GM18508 (cell line): ENCODE results near the gene TRMT112.
A peak's percentile ranks its signal among the peaks of the same experiment; 100 is the strongest.

Source experiments
- ATAC-seq: cut with Tn5 transposase; IDR thresholded peaks from one replicate; pipeline ENCODE4 v1.9.1; 2021; ENCODE audit warnings: moderate number of reproducible peaks; ENCODE audit not compliant: insufficient read depth, unreplicated experiment

The TRMT112 gene

DNA sequence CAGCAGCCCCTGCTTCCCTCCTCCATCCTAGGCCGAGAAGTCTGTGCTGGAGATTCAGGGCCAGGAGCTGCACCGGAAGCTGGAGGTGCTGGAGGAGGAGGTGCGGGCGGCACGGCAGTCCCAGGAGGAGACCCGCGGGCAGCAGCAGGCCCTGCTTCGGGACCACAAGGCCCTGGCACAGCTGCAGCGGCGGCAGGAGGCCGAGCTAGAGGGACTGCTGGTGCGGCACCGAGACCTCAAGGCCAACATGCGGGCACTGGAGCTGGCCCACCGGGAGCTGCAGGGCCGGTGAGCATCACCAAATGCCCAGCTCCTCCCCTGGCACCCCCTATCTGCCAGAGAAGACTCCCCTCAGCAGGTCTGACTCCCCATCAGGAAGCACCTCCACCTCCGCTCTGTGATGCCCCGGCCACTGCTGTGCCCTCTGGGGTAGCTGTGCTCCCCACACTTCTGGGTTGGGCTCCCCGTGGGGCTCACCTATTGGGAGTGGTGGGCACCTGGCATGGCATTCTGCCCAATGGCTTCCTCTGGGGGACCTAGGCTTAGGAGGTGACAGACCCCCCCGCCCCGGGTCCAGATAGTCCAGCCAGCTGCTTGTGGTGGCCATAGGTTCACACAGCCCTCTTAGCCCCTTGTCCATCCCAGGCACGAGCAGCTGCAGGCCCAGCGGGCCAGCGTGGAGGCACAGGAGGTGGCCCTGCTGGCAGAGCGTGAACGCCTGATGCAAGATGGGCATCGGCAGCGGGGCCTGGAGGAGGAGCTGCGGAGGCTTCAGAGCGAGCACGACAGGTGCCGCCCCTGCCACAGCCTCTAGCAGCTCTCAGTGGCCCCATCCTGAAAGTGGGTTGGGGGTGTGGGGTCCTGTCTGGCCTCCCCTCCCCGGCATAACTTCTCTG is 35.0 kb upstream of the TRMT112 start:
- ATAC-seq: no peak

DNA sequence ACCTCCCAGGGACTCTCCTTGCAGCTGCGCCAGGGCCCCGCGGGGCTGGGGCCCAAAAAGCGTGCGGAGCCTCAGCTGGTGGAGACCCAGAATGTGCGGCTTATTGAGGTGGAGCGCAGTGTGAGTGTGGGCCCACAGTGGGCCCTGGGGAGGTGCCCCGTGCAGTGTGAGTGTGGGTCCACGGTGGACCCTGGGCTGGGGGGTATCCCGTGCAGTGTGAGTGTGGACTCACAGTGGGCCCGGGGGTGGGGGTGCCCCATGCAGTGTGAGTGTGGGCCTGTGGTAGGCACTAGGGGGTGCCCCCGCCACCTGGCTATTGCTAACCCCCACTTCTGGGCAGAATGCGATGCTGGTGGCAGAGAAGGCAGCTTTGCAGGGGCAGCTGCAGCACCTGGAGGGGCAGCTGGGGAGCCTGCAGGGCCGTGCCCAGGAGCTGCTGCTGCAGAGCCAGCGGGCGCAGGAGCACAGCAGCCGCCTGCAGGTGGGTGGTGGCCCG is 33.8 kb upstream of the TRMT112 start:
- no peak for ATAC-seq

DNA sequence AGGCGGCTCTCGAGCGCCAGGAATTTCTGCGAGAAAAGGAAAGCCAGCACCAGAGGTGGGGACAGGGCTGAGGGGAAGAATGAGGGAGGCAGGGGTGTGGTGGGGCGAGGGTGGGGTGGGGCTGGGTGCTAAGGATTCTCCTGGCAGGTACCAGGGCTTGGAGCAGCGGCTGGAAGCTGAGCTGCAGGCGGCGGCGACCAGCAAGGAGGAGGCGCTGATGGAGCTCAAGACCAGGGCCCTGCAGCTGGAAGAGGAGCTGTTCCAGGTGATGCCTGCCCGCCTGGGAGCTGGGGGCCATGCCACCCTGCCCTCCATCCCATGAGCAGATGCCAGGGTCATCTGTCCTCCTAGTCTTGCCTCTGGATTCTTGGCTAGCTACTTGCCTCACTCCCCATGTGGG is 32.0 kb upstream of the TRMT112 start:
- no peak for ATAC-seq

DNA sequence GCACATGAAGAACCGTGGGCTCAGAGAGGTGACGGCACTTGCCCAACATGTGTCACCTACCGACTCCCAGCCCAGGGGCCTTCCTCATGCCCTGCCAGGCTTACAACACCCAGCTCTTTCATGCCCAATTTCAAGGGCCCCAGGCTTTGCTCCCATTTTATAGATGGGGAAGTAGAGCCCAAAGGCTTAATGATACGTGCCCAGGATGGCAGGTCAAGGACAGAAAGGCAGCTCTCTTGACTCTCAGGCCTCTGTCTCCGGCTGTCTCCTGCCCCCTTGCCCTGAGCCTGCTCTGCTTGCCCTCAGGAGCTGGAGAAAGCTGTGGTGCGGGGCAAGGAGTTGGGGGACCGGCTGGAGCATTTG is 31.6 kb upstream of the TRMT112 start:
- no peak for ATAC-seq

DNA sequence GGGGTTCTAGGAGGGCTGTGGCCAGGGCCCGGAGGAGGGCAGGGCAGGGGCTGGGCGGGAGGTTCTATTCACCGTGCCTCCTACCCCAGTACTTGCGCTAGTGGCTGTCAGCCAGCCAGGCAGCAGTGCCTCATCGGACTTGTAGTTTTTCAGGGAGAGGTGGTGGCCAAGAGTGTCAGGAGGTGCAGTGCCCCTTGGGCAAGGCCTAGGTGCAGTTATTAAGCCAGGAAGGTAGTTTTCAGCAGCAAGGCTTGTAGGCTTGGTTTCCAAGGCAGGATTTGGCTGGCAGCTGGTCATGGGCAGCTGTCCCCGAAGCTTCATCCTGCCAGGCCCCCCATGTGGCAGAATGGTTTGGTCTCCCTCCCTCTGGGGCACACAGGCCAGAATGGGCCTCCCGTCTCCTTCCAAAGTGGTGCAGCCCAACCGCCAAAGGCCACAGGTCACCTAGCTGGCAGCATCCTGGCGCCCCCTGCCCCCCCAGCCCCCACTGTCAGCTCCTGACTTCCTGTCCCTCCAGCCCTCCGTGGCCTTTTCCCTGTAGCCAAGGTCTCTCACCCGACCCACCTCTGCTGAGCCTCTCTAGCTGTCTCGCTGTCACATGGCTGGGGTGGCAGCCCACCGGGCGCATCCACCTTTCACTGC is 31.1 kb upstream of the TRMT112 start:
- ATAC-seq: no peak

DNA sequence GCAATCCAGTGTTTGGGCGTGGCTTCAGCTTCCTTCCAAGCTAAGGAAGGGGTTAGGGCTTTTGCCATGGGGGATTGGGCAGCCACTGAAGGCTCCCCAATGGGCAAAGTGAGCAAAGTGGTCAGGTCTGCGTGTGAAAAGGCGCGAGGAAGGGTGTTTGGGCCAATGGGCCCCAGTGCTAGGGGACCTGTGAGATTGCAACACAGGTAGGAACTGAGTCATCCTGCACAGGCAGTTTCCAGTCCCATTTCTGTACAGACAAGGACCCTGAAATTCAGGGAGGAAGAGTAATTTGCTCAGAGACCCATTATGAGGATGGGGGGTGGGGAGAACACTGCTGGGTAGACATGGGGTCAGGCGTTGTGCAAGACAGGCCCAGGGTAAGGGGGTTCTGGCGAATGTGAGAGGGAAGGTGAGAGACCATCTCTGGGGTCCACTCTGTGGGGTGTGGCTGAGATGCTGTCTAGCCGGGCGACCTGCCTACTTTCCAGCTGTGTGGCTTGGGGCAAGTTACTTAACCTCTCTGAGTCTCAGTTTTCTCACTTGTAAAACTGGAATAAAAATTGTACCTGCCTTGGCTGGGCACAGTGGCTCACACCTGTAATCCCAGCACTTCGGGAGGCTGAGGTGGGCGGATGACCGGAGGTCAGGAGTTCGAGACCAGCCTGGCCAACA is 30.0 kb upstream of the TRMT112 start:
- no peak for ATAC-seq

DNA sequence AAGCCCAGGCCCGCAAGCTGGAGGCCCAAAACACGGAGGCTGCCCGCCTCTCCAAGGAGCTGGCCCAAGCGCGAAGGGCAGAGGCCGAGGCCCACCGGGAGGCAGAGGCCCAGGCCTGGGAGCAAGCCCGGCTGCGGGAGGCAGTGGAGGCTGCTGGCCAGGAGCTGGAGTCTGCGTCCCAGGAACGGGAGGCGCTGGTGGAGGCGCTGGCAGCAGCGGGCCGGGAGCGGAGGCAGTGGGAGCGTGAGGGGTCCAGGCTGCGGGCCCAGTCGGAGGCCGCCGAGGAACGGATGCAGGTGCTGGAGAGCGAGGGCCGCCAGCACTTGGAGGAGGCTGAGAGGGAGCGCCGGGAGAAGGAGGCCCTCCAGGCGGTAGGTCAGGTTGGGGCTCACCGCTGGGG is 27.4 kb upstream of the TRMT112 start:
- no peak for ATAC-seq

DNA sequence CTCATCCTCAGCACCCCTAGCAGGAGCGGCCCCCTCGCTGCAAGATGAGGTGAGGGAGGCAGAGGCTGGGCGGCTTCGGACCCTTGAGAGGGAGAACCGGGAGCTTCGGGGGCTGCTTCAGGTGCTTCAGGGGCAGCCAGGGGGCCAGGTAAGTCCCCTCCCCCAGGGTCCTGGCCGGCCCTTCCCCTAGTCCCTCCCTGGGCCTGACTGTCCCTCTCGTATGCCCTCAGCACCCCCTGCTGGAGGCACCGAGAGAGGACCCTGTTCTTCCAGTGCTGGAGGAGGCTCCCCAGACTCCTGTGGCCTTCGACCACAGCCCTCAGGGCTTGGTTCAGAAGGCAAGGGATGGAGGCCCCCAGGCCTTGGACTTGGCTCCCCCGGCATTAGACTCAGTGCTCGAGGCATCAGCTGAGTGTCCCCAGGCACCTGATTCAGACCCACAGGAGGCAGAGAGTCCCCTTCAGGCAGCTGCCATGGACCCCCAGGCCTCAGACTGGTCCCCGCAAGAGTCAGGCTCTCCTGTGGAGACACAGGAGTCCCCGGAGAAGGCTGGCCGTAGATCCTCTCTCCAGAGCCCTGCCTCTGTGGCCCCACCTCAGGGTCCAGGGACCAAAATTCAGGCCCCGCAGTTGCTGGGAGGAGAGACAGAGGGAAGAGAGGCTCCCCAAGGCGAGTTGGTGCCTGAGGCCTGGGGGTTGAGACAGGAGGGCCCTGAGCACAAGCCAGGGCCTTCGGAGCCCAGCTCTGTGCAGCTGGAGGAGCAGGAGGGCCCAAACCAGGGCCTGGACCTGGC is 26.6 kb upstream of the TRMT112 start:
- no peak for ATAC-seq

DNA sequence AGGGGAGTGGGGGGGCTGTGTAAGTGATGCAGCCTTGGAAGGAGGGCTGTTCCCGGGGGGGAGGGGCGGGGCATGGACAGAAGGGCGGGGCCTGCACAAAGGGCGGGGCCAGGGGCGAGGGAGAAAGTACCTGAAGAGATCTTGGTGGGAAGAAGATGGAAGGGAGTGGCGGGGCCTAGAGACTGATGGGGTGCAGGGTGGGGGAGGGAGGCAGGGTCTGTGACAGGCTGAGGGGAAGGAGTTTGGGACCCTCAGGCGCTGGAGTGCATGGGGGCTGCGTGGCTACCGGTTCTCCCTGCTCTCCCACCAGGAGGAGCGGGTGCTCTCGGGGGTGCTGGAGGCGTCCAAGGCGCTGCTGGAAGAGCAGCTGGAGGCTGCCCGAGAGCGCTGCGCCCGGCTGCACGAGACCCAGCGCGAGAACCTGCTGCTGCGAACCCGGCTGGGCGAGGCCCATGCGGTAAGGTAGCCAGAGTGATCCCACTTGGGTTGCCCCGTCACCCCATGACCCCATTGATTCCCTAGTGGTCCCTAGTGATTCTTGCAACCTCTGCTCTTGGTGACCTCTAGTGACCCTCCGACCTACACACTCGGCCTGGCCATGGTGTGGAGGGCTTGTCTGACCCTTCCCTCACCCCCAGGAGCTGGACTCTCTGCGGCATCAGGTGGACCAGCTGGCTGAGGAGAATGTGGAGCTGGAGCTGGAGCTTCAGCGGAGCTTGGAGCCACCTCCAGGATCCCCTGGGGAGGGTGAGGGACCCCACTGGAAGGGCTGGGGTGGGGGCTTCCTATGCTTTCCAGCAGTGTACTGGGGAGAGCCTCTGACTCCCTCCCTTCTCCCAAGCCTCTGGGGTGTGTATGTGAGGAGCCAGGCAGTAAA is 25.7 kb upstream of the TRMT112 start:
- ATAC-seq: no peak

DNA sequence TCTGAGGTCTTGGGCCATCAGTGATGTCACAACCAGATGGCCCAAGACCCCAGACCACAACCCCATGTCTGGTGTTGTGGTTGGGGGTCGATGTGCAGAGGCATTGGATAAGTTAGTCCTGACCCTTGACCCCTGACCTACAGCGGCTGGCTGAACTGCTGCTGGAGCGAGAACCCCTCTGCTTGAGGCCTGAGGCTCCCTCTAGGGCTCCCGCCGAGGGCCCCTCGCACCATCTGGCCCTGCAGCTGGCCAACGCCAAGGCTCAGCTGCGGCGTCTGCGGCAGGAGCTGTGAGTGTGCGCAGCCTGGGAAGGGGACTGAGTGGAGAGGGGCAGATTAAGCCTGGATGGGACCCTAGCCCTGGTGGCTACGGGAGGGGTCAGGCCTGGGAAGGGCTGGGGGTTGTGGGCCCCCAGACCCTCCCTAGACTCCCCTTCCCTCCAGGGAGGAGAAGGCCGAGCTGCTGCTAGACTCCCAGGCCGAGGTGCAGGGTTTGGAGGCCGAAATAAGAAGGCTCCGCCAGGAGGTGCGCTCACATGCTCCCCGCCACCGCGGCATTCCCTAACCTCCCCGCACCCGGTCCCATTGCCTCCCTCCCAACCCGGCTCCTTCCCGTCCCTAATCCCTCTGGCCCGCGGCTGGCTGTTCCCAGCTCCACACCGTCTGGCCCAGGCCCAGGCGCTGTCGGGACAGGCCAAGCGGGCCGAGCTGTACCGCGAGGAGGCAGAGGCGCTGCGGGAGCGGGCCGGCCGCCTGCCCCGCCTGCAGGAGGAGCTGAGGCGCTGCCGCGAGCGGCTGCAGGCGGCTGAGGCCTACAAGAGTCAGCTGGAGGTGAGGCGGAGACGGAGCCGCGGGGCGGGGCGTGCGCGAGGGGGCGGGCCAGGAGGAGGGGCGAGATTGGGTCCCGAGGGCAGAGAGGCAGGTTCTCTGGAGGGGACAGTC is 24.8 kb upstream of the TRMT112 start:
- no peak for ATAC-seq

DNA sequence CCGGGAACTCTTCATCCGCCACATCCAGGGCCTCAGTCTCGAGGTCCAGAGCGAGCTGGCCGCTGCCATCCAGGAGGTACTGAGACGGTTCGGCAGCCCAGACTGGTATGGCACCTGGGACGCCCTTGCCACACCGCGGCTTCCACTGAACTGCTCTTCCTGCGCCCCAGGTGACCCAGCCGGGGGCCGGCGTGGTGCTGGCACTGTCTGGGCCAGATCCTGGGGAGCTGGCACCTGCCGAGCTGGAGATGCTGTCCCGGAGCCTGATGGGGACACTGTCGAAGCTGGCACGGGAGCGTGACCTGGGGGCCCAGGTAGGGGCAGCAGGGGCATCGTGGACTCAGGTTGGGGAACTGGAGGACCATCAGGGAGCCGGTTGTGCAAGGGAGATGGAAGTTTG is 24.1 kb upstream of the TRMT112 start:
- no peak for ATAC-seq

DNA sequence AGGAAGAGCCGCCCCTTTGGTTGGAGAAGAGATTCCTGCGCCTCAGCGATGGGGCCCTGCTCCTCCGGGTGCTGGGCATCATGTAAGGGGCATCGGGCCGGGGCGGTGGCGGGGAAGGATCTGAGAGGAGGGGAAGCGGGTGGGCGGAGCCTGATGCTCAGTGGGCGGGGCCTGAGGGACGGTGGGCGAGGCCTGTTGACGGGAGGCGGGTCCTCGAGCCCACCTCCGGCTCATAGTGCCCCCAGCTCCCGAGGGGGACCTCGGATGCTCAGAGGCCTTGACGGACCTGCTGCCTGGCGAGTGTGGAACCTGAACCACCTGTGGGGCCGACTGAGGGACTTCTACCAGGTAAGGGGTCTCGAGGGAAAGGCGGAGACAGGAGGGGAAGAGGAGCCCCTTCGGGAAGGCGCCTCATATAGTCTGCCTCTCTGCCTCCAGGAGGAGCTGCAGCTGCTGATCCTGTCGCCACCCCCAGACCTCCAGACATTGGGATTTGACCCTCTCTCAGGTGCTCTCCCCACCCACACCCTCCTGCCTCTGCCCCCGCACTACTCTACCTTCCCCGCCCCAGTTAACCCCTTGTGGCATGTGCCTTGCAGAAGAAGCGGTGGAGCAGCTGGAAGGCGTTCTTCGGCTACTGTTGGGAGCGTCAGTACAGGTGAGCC is 23.4 kb upstream of the TRMT112 start:
- no peak for ATAC-seq

DNA sequence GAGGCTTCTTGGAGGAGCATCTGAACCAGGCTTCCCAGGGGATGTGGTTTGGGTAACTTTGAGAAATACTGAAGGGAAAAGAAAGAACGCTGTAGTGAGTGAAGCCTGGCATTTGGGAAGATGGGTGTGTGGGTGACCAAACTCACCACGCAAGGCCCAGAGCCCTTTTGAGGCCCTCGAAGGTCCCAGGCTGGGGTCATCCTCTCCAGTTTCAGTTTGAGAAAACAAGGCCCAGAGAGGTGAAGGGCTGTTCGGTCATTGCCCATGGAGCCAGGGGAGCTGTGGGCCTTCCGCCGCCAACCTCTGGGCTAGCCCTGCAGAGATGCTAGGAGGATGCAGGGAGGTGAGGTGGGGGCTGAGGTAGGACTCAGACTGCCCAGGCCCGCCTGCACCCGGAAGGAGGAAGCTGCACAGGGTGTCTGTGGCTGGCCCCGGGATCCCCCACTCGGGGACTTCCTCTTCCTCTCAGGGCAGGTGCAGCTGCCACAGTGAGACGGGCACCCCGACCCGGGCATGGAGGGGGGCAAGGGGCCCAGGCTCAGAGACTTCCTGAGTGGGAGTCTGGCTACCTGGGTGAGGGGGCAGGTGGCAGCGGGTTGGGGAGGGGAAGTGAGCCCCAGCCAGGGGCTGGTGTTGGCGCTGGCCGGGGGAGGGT is 22.5 kb upstream of the TRMT112 start, which contains the start of gene CCDC88B:
Gene CCDC88B (plus strand): TSS at position 451 of the 655 bp plus-strand sequence. CDS start 63 bp downstream, at position 514.
- ATAC-seq: peak; percentile 44

DNA sequence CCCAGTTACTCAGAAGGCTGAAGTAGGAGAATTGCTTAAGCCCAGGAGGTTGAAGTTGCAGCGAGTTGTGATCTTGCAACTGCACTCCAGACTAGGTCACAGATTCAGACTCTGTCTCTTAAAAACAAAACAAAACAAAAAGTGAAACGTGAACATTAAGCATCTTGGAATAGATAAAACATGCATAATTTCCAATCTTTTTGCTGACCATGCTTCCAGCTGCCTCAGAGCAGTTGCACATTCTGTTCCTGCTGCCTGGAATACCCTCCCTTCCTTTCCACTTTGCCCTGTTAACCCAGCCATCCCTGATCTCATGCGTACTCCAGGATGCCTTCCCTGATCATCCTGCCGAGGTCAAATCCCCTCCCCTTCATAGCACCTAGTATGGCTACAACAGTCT is 21.9 kb upstream of the TRMT112 start:
- no peak for ATAC-seq

DNA sequence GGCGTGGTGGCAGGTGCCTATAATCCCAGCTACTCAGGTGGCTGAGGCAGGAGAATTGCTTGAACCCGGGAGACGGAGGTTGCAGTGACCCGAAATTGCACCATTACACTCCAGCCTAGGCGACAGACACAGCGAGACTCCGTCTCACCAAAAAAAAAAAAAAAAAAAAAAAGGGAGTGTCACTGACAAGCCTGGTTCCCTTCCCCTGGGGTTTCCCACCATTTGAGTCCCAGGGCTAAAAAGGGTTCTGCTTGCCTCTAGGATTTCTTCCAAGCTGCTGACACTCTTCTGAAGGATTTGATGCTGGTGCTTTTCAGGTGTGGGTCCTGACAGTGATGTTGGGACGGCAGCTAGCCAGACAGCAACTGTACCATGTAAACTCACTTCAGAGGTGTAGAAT is 21.4 kb upstream of the TRMT112 start:
- ATAC-seq: no peak

DNA sequence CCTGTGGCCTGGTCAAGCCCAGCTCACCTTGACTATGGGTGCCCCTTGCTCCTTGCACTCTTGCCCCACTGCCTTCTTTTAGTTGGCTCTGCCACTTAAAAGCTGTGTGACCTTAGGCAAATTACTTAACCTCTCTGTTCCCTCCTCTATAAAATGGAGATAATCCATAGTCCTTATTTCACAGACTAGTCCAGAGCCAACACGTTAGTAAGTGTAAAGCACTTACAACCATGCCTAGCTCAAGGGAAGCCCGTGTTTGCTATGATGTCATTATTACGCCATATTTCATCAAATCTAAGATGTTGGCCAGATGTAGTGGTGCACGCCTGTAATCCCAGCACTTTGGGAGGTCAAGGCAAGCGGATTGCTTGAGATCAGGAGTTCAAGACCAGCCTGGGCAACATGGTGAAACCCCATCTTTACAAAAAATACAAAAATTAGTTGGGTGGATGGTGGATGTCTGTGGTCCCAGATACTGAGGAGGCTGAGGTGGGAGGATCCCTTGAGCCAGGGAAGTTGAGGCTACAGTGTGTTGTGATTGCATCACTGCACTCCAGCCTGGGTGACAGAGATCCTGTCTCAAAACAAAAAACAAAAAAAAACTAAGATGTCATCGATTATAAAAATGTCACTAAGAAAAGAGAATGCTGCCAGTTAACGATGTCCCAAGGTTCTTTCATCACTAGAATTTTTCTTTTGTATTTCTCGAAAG is 20.3 kb upstream of the TRMT112 start:
- no peak for ATAC-seq
